Uterus (tissue), 4 donors: ENCODE results near the gene NACC2. TPM values are rescaled to one million over a fixed set of nuclear protein-coding genes. Genes with fewer than 3 reads are reported as not detected.

ENCODE experiments used
- DNase-seq, 2 donors: peaks; one replicate each; pipeline ENCODE4 v3.0.0-alpha.2; 2019 to 2020
- H3K27ac ChIP-seq, 2 donors: fragments of 200-600 bp; sonication (generic); 1 replicate in 1 of 2; 2 replicates in 1 of 2; pipeline ENCODE4 v1.5.1; 2016 to 2018
- H3K27me3 ChIP-seq, 2 donors: fragments of 200-600 bp; sonication (generic); one replicate each; pipeline ENCODE4 v1.5.1; 2018 to 2019; ENCODE audit warnings: control low read depth in 1 of 2
- H3K36me3 ChIP-seq, 2 donors: fragments of 200-600 bp; sonication (generic); one replicate each; pipeline ENCODE4 v1.5.1; 2019; ENCODE audit warnings: control low read depth in 1 of 2
- H3K4me1 ChIP-seq, 2 donors: fragments of 200-600 bp; sonication (generic); one replicate each; pipeline ENCODE4 v1.5.1; 2018 to 2019; ENCODE audit warnings: control low read depth in 1 of 2
- H3K4me3 ChIP-seq, 2 donors: fragments of 200-600 bp; sonication (generic); 1 replicate in 1 of 2; 2 replicates in 1 of 2; pipeline ENCODE4 v1.5.1; 2018 to 2019; ENCODE audit warnings: mild to moderate bottlenecking in 1 of 2
- H3K9me3 ChIP-seq, 2 donors: fragments of 200-600 bp; sonication (generic); one replicate each; pipeline ENCODE4 v1.5.1; 2019; ENCODE audit warnings: control low read depth in 1 of 2
- CTCF ChIP-seq, 4 experiments: fragments of 200-600 bp in 2 of 4; fragments of 450-650 bp in 2 of 4; sonication (generic) in 2 of 4; IDR thresholded peaks; one replicate each; pipeline ENCODE4 v1.5.1; 2016 to 2019; ENCODE audit warnings: antibody characterized with exemption in 4 of 4, mild to moderate bottlenecking in 2 of 4, moderate library complexity in 1 of 4
- POLR2A ChIP-seq, 2 donors: fragments of 450-650 bp; IDR thresholded peaks; one replicate each; pipeline ENCODE4 v1.6.1; 2016; ENCODE audit warnings: antibody characterized with exemption in 2 of 2, mild to moderate bottlenecking in 1 of 2, moderate library complexity in 1 of 2
- intact Hi-C: fragments of 100-400 bp; cut with DNase I; formaldehyde crosslinking; loops from one replicate; pipeline ENCODE4 v1.15.1; 2023; ENCODE audit warnings: low total_unique reads
- total RNA-seq, 4 donors: library from RNA; depleted of rRNA in 3 of 4; stranded (reverse); fragments of >200 nt in 3 of 4; gene quantifications; one replicate each; pipeline versions ENCODE4 v1.1.0 to v1.2.4, GENCODE V29; 2014 to 2023
- donor health status: DM: yes; HTN: yes; CAD: no.

Gene NACC2
- total RNA-seq, 4 donors from 2014 or later, result 8.2 to 57.5 (median 19.1) TPM

GRCh38 chr9:136089697-136090045, 5.4 kb downstream of the NACC2 start:
- no peaks in the 10 kb centered on the region for H3K27me3 ChIP-seq
- DNase-seq, result no peak
- no peaks in the 10 kb centered on the region for H3K9me3 ChIP-seq
- H3K4me1 ChIP-seq, result peaks cover 0 to 53% of the 10 kb centered on the region in 2 donors
- no peaks in the 10 kb centered on the region for H3K36me3 ChIP-seq
- H3K4me3 ChIP-seq, result no peak overlapping the region
- intact Hi-C loops, result no loop called here
- TF ChIP-seq POLR2A (IDR thresholded peaks at IDR 0.05) (no peak), CTCF (IDR thresholded peaks at IDR 0.05) (peak; percentile 30 to 55 (median 44))
- peak overlapping the region; percentile 82 to 93 for H3K27ac ChIP-seq

- intact Hi-C loops, result no loop called here
- no peak overlapping the region for H3K4me3 ChIP-seq
These were observed 6.0 kb downstream of the NACC2 start for GRCh38 chr9:136088939-136089696.

GRCh38 chr9:136088481-136088938, 6.6 kb downstream of the NACC2 start:
- H3K4me1 ChIP-seq, result peaks cover 0 to 61% of the 10 kb centered on the region in 2 donors
- no peaks in the 10 kb centered on the region for H3K36me3 ChIP-seq
- H3K27me3 ChIP-seq, result no peaks in the 10 kb centered on the region
- peak overlapping the region; percentile 3 to 93 for H3K27ac ChIP-seq
- H3K4me3 ChIP-seq, result no peak overlapping the region
- intact Hi-C loops, result no loop called here
- DNase-seq, result no peak
- TF ChIP-seq POLR2A (IDR thresholded peaks at IDR 0.05) (no peak), CTCF (IDR thresholded peaks at IDR 0.05) (no peak)
- no peaks in the 10 kb centered on the region for H3K9me3 ChIP-seq

More at GRCh38 chr9:136088939-136089696, 6.0 kb downstream of the NACC2 start:
- no peaks in the 10 kb centered on the region for H3K9me3 ChIP-seq
- TF ChIP-seq POLR2A (IDR thresholded peaks at IDR 0.05), result no peak
- no peak for TF ChIP-seq CTCF (IDR thresholded peaks at IDR 0.05)
- H3K36me3 ChIP-seq, result no peaks in the 10 kb centered on the region
- H3K4me1 ChIP-seq, result peaks cover 0 to 55% of the 10 kb centered on the region in 2 donors
- DNase-seq, result no peak
- H3K27me3 ChIP-seq, result no peaks in the 10 kb centered on the region
- H3K27ac ChIP-seq, result peak overlapping the region; percentile 1 to 93

- no peaks in the 10 kb centered on the region for H3K27me3 ChIP-seq
- H3K36me3 ChIP-seq, result no peaks in the 10 kb centered on the region
- TF ChIP-seq CTCF (IDR thresholded peaks at IDR 0.05) (no peak), POLR2A (IDR thresholded peaks at IDR 0.05) (no peak)
- no peak overlapping the region for H3K4me3 ChIP-seq
- H3K9me3 ChIP-seq, result no peaks in the 10 kb centered on the region
- no peak overlapping the region for H3K27ac ChIP-seq
- intact Hi-C loops, result no loop called here
- no peak for DNase-seq
- peaks cover 0 to 61% of the 10 kb centered on the region in 2 donors for H3K4me1 ChIP-seq
These were observed 7.2 kb downstream of the NACC2 start for GRCh38 chr9:136087741-136088480.
